Erythroblast (primary cell): ENCODE data around the gene TRIP10.

Experiments
- GATA1 ChIP-seq: IDR thresholded peaks from 2 replicates; pipeline ENCODE4 v1.6.1; 2011; ENCODE audit warnings: low read depth, mild to moderate bottlenecking, control low read depth, low read length, moderate library complexity
- POLR2A ChIP-seq: IDR thresholded peaks from 2 replicates; pipeline ENCODE4 v1.6.1; 2011; ENCODE audit warnings: mild to moderate bottlenecking, low read length

DNA sequence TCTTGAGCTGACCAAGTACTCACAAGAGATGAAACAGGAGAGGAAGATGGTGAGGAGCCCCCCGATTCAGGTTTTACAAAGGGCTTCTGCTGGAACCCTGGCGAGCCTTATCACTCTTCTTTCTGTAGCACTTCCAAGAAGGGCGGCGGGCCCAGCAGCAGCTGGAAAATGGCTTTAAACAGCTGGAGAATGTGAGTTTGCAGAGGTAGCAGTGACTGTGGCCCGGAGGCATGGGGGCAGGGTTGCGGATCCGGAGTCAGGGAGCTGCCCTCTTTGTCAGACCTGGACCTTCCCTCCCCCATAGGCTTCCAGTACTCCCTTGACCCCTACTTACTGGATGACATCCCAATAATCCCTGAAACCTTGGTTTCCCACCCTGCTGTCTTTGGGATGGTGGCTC, 3.6 kb downstream of the TRIP10 start:
- TF ChIP-seq POLR2A (no peak), GATA1 (no peak)
